AG04450 (cell line): ENCODE data around the gene SRGAP3. TPM values are rescaled to one million over a fixed set of nuclear protein-coding genes. Genes with fewer than 3 reads are reported as not detected.

Experiments used
- CTCF ChIA-PET: fragments of 300-600, 350-600 bp; formaldehyde crosslinking; extraction: SDS; loops from one replicate; lab custom pipeline; 2022; ENCODE audit warnings: antibody characterized with exemption, inconsistent platforms; lab: Charles Lee
- POLR2A ChIA-PET: fragments of 350-600 bp; formaldehyde crosslinking; extraction: SDS; loops from one replicate; lab custom pipeline; 2021; ENCODE audit warnings: antibody characterized with exemption, inconsistent platforms; lab: Yijun Ruan, JAX
- DNase-seq: peaks from one replicate; pipeline ENCODE4 v3.0.0-alpha.2; 2011; ENCODE audit warnings: low read depth, low spot score
- H3K27ac ChIP-seq: one replicate; pipeline ENCODE4 v1.5.1; 2012; ENCODE audit warnings: low read depth, low read length, control low read depth
- H3K27me3 ChIP-seq: one replicate; pipeline ENCODE4 v1.6.0; 2012; ENCODE audit warnings: low read length; ENCODE audit not compliant: control insufficient read depth, insufficient read depth
- H3K4me3 ChIP-seq: 2 replicates; pipeline ENCODE4 v1.5.1; 2011; ENCODE audit warnings: mild to moderate bottlenecking, low read depth, low read length, control low read depth
- H3K9me3 ChIP-seq: 2 replicates; pipeline ENCODE4 v1.5.1; 2012; ENCODE audit warnings: low read length; ENCODE audit not compliant: control insufficient read depth, insufficient read depth
- CTCF ChIP-seq: IDR thresholded peaks from 2 replicates; pipeline ENCODE4 v1.5.1; 2011; ENCODE audit warnings: low read depth, low read length, control low read depth, inconsistent platforms
- polyA plus RNA-seq: library from polyadenylated mRNA; depleted of rRNA; stranded (reverse); fragments of >200 nt; gene quantifications from 2 replicates; pipeline ENCODE4 v1.2.3, GENCODE V29; 2011

Gene SRGAP3
- polyA plus RNA-seq, 1 experiment: 0.61 TPM

- Histone ChIP-seq H3K27me3 (peaks cover 29% of the 10 kb centered on the region), H3K9me3 (peaks cover 3% of the 10 kb centered on the region; the same call in 1 of the 2 replicates), H3K27ac (no peak overlapping the region), H3K4me3 (no peak overlapping the region)
- CTCF ChIA-PET: interaction anchor here (1.9 to 6.0 kb wide), 2 partner anchors 223 to 310 kb away, joined by 7 to 41 read pairs; partner anchors contain the start of gene OXTR
- no peak for TF ChIP-seq CTCF
- DNase-seq: no peak
- POLR2A ChIA-PET: no interaction called here
These were observed 256.6 kb downstream of the SRGAP3 start for GRCh38 chr3:8992854-8993253.

GRCh38 chr3:8992199-8992598, 257.2 kb downstream of the SRGAP3 start:
- Histone ChIP-seq H3K27ac (no peak overlapping the region), H3K4me3 (no peak overlapping the region), H3K9me3 (peaks cover 3% of the 10 kb centered on the region; the same call in 1 of the 2 replicates), H3K27me3 (peaks cover 29% of the 10 kb centered on the region)
- ChIA-PET CTCF (interaction anchor here (1.3 to 6.0 kb wide), 3 partner anchors 21 to 311 kb away, joined by 4 to 41 read pairs (median 7); partner anchors contain the start of gene OXTR), POLR2A (no interaction called here)
- DNase-seq: no peak
- no peak for TF ChIP-seq CTCF

- TF ChIP-seq CTCF: peak; percentile 21; the same call in 1 of the 2 replicates
- ChIA-PET POLR2A (no interaction called here), CTCF (interaction anchor here (6.0 kb wide), 1 partner anchor 313 kb away, joined by 41 read pairs; no protein-coding TSS in a partner anchor)
- Histone ChIP-seq H3K27me3 (peaks cover 27% of the 10 kb centered on the region), H3K27ac (no peak overlapping the region), H3K9me3 (peaks cover 3% of the 10 kb centered on the region; the same call in 1 of the 2 replicates), H3K4me3 (no peak overlapping the region)
- DNase-seq: peak; percentile 82
These were observed 258.9 kb downstream of the SRGAP3 start for GRCh38 chr3:8990266-8991215.

- DNase-seq: no peak
- CTCF ChIA-PET: interaction anchor here (1.3 to 6.0 kb wide), 9 partner anchors 8 to 314 kb away, joined by 3 to 41 read pairs (median 9); no protein-coding TSS in a partner anchor
These were observed 260.5 kb downstream of the SRGAP3 start for GRCh38 chr3:8988791-8989558.

More at GRCh38 chr3:8988791-8989558, 260.5 kb downstream of the SRGAP3 start:
- Histone ChIP-seq H3K27me3 (peaks cover 26% of the 10 kb centered on the region), H3K4me3 (no peak overlapping the region), H3K27ac (no peak overlapping the region), H3K9me3 (peaks cover 6% of the 10 kb centered on the region; the same call in 1 of the 2 replicates)
- TF ChIP-seq CTCF: no peak
- POLR2A ChIA-PET: no interaction called here
